CD4-positive, alpha-beta T cell treated with Interleukin-21 for 1 hour (primary cell): ENCODE data around the gene ITGAD.

ENCODE experiments used
- DNase-seq: peaks from one replicate; pipeline ENCODE4 v3.0.0-alpha.2; 2020

ITGAD gene

GRCh38 chr16:31365131-31365865 is 27.8 kb upstream of the ITGAD start:
- peak; percentile 53 for DNase-seq

GRCh38 chr16:31367853-31368252 is 25.3 kb upstream of the ITGAD start:
- DNase-seq, result no peak

- no peak for DNase-seq
These were observed 22.1 kb upstream of the ITGAD start for GRCh38 chr16:31371008-31371407.

- no peak for DNase-seq
These were observed 21.3 kb upstream of the ITGAD start for GRCh38 chr16:31371619-31372484.

- DNase-seq, result no peak
These were observed 19.9 kb upstream of the ITGAD start for GRCh38 chr16:31373235-31373634.

- DNase-seq, result no peak
These were observed 17.9 kb upstream of the ITGAD start for GRCh38 chr16:31375231-31375630.

GRCh38 chr16:31376705-31377104 is 16.4 kb upstream of the ITGAD start:
- DNase-seq, result no peak

GRCh38 chr16:31377210-31377903 is 15.8 kb upstream of the ITGAD start:
- no peak for DNase-seq

GRCh38 chr16:31380201-31380600 is 12.9 kb upstream of the ITGAD start:
- DNase-seq, result no peak

- peak; percentile 64 for DNase-seq
These were observed 10.5 kb upstream of the ITGAD start for GRCh38 chr16:31382485-31383161.

GRCh38 chr16:31385680-31386079 is 7.5 kb upstream of the ITGAD start:
- DNase-seq, result no peak

GRCh38 chr16:31386157-31386984 is 6.8 kb upstream of the ITGAD start:
- DNase-seq, result peak; percentile 40

- no peak for DNase-seq
These were observed 4.6 kb upstream of the ITGAD start for GRCh38 chr16:31388535-31388934.

- no peak for DNase-seq
These were observed 2.6 kb upstream of the ITGAD start for GRCh38 chr16:31390504-31391041.

- no peak for DNase-seq
These were observed 2.5 kb downstream of the ITGAD start for GRCh38 chr16:31395647-31396046.

GRCh38 chr16:31397096-31397660 is 4.0 kb downstream of the ITGAD start:
- no peak for DNase-seq

GRCh38 chr16:31397701-31398100 is 4.6 kb downstream of the ITGAD start:
- DNase-seq, result no peak

GRCh38 chr16:31400191-31400590 is 7.1 kb downstream of the ITGAD start:
- peak; percentile 29 for DNase-seq

- DNase-seq, result no peak
These were observed 8.3 kb downstream of the ITGAD start for GRCh38 chr16:31401436-31401835.

- no peak for DNase-seq
These were observed 9.6 kb downstream of the ITGAD start for GRCh38 chr16:31402687-31403086.

- no peak for DNase-seq
These were observed 10.6 kb downstream of the ITGAD start for GRCh38 chr16:31403590-31404352.
